Activated CD4-positive, alpha-beta T cell treated with anti-CD3 and anti-CD28 coated beads, Interleukin-2, amount 50 U/mL, for 4 hours (primary cell): ENCODE results near the gene PIP.
"Not testable (repeated sequence)": the region's sequence is repeated elsewhere in the genome, so short reads cannot be mapped to it uniquely, and the experiment has no call there.

Experiments used
- DNase-seq, 2 experiments: peaks; one replicate each; pipeline ENCODE4 v3.0.0-alpha.2; 2020

The PIP gene

GRCh38 chr7:143131781-143132180 is at the start of gene PIP:
Gene PIP, plus strand, starts transcription at chr7:143132077. Its CDS starts 40 bp downstream, at chr7:143132117.
- DNase-seq, result no peak

- no peak for DNase-seq
Measured at GRCh38 chr7:143085109-143085508, 46.8 kb upstream of the PIP start.

- not testable (repeated sequence) for DNase-seq
Measured at GRCh38 chr7:143085610-143086009, 46.3 kb upstream of the PIP start.

GRCh38 chr7:143088549-143089231 is 43.2 kb upstream of the PIP start:
- DNase-seq, result not testable (repeated sequence)

- DNase-seq, result no peak
Measured at GRCh38 chr7:143096146-143096545, 35.7 kb upstream of the PIP start.

- DNase-seq, result not testable (repeated sequence)
Measured at GRCh38 chr7:143099579-143099978, 32.3 kb upstream of the PIP start.

- no peak for DNase-seq
Measured at GRCh38 chr7:143104759-143105158, 27.1 kb upstream of the PIP start.

GRCh38 chr7:143108019-143108418 is 23.9 kb upstream of the PIP start:
- DNase-seq, result not testable (repeated sequence)

- DNase-seq, result no peak
Measured at GRCh38 chr7:143117395-143117794, 14.5 kb upstream of the PIP start.

- no peak for DNase-seq
Measured at GRCh38 chr7:143120691-143121405, 11.0 kb upstream of the PIP start.

- not testable (repeated sequence) for DNase-seq
Measured at GRCh38 chr7:143123326-143123725, 8.6 kb upstream of the PIP start.

- DNase-seq, result no peak
Measured at GRCh38 chr7:143126146-143126545, 5.7 kb upstream of the PIP start.

GRCh38 chr7:143129051-143129450 is 2.8 kb upstream of the PIP start:
- DNase-seq, result no peak

GRCh38 chr7:143129477-143129876 is 2.4 kb upstream of the PIP start:
- DNase-seq, result no peak

GRCh38 chr7:143130541-143130940 is 1.3 kb upstream of the PIP start:
- no peak for DNase-seq

- no peak for DNase-seq
Measured at GRCh38 chr7:143147070-143147469, 15.2 kb downstream of the PIP start.

- no peak for DNase-seq
Measured at GRCh38 chr7:143148050-143148449, 16.2 kb downstream of the PIP start.

GRCh38 chr7:143148651-143149050 is 16.8 kb downstream of the PIP start:
- DNase-seq, result no peak

GRCh38 chr7:143150696-143151095 is 18.8 kb downstream of the PIP start:
- DNase-seq, result not testable (repeated sequence)

- DNase-seq, result not testable (repeated sequence)
Measured at GRCh38 chr7:143158617-143159016, 26.7 kb downstream of the PIP start.

- DNase-seq, result no peak
Measured at GRCh38 chr7:143171697-143172096, 39.8 kb downstream of the PIP start.

GRCh38 chr7:143172354-143172753 is 40.5 kb downstream of the PIP start:
- no peak for DNase-seq

GRCh38 chr7:143176128-143176527 is 44.3 kb downstream of the PIP start:
- DNase-seq, result no peak

- no peak for DNase-seq
Measured at GRCh38 chr7:143177374-143178119, 45.7 kb downstream of the PIP start.
